ENCODE results near the gene QPRT. TPM values are rescaled to one million over a fixed set of nuclear protein-coding genes. Genes with fewer than 3 reads are reported as not detected.
A peak's percentile ranks its signal among the peaks of the same experiment; 100 is the strongest.

QPRT gene
- total RNA-seq, 1 donor from 2014 or later, result 49.6 TPM

DNA sequence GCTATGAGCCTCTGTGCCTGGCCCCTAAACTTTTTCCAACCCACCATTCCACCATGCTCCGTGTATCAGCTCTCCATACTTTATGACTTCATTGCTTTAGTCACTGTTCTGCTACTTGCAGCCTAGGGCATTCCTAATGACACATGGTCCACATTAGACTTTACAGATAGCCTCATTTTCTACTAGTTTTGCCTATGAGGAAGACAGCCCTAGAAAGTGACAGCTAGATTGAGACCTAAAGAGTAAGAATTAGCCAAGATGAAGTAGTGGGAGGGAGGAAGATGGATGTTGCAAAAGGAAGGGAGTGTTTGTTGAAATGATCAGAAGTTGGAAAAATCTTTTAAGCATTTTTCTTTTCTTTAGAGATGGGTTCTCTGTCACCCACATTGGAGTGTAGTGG is 55.8 kb downstream of the QPRT start:
- Histone ChIP-seq H3K27ac (no peak overlapping the region), H3K9ac (no peak overlapping the region), H4K20me1 (ENCODE audit: low read depth) (no peaks in the 10 kb centered on the region), H3K4me2 (no peak overlapping the region), H3K9me3 (ENCODE audit: low read depth) (no peaks in the 10 kb centered on the region), H2AFZ (replicated peaks) (no peak overlapping the region), H3K27me3 (no peaks in the 10 kb centered on the region), H3F3A (ENCODE audit: low read depth) (no peaks in the 10 kb centered on the region), H3K4me3 (no peak overlapping the region), H3K79me2 (ENCODE audit: low read depth) (no peaks in the 10 kb centered on the region), H3K36me3 (no peaks in the 10 kb centered on the region), H3K4me1 (no peaks in the 10 kb centered on the region)
- Mint-ChIP-seq H3K9me3 (no peaks in the 10 kb centered on the region), H3K27ac (peak overlapping the region; percentile 7), H3K36me3 (no peaks in the 10 kb centered on the region), H3K4me1 (peaks cover 3% of the 10 kb centered on the region), H3K4me3 (no peak overlapping the region), H3K27me3 (ENCODE audit: insufficient read depth, low read depth) (peaks cover 13% of the 10 kb centered on the region)
- no peak for DNase-seq (ENCODE audit: low spot score)
- TF ChIP-seq EZH2phosphoT487 (IDR thresholded peaks at IDR 0.05) (no peak), EZH2 (IDR thresholded peaks at IDR 0.05) (no peak), CTCF (IDR thresholded peaks at IDR 0.05) (no peak)

DNA sequence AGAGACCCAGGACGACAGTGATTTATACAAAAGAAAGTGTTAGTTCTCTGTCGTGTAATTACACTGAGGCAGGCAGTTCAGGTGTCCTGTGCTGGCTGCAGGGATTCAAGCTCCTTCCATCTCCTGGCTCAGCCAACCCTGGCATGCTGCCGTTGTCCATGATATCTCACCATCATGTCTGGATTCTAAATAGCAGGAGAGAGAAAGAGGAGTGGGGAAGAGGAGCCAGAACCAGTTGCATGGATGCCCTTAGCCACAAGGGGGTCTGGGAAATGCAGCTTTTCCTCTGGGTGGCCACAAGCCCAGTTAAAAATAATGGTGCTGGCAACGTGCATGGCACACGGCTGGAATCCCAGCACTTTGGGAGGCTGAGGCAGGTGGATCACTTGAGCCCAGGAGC is 57.1 kb downstream of the QPRT start:
- Mint-ChIP-seq H3K27me3 (ENCODE audit: insufficient read depth, low read depth) (peaks cover 14% of the 10 kb centered on the region), H3K36me3 (no peaks in the 10 kb centered on the region), H3K4me3 (no peak overlapping the region), H3K4me1 (peaks cover 3% of the 10 kb centered on the region), H3K9me3 (no peaks in the 10 kb centered on the region), H3K27ac (no peak overlapping the region)
- TF ChIP-seq CTCF (IDR thresholded peaks at IDR 0.05) (peak; percentile 28), EZH2phosphoT487 (IDR thresholded peaks at IDR 0.05) (no peak)
- Histone ChIP-seq H2AFZ (replicated peaks) (no peak overlapping the region), H3K4me2 (no peak overlapping the region), H3F3A (ENCODE audit: low read depth) (no peaks in the 10 kb centered on the region), H3K27me3 (no peaks in the 10 kb centered on the region), H3K9me3 (ENCODE audit: low read depth) (no peaks in the 10 kb centered on the region), H3K79me2 (ENCODE audit: low read depth) (no peaks in the 10 kb centered on the region), H3K36me3 (no peaks in the 10 kb centered on the region), H3K4me1 (no peaks in the 10 kb centered on the region), H3K27ac (no peak overlapping the region), H3K4me3 (no peak overlapping the region), H3K9ac (no peak overlapping the region), H4K20me1 (ENCODE audit: low read depth) (no peaks in the 10 kb centered on the region)
- DNase-seq (ENCODE audit: low spot score), result peak; percentile 17

DNA sequence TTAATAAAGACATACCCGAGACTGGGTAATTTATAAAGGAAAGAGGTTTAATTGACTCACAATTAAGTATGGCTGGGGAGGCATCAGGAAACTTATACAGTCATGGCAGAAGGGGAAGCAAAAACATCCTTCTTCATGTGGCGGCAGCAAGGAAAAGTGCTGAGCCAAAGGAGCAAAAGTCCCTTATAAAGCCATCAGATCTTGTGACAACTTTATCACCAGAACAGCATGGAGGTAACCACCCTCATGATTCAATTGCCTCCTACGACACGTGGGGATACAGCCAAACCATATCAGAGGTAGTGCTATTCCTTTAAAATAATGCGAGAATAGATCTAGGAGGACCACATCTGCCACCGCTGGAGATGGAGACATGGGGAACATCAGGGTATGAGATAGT is 57.8 kb downstream of the QPRT start:
- Mint-ChIP-seq H3K9me3 (no peaks in the 10 kb centered on the region), H3K4me1 (peaks cover 3% of the 10 kb centered on the region), H3K27ac (no peak overlapping the region), H3K4me3 (no peak overlapping the region), H3K36me3 (no peaks in the 10 kb centered on the region), H3K27me3 (ENCODE audit: insufficient read depth, low read depth) (peaks cover 14% of the 10 kb centered on the region)
- Histone ChIP-seq H3K4me3 (no peak overlapping the region), H3K4me2 (no peak overlapping the region), H3F3A (ENCODE audit: low read depth) (no peaks in the 10 kb centered on the region), H3K36me3 (no peaks in the 10 kb centered on the region), H3K4me1 (no peaks in the 10 kb centered on the region), H3K9ac (no peak overlapping the region), H2AFZ (replicated peaks) (no peak overlapping the region), H4K20me1 (ENCODE audit: low read depth) (no peaks in the 10 kb centered on the region), H3K27me3 (no peaks in the 10 kb centered on the region), H3K27ac (no peak overlapping the region), H3K79me2 (ENCODE audit: low read depth) (no peaks in the 10 kb centered on the region), H3K9me3 (ENCODE audit: low read depth) (no peaks in the 10 kb centered on the region)
- TF ChIP-seq CTCF (IDR thresholded peaks at IDR 0.05), result no peak
- no peak for TF ChIP-seq EZH2 (IDR thresholded peaks at IDR 0.05)
- no peak for TF ChIP-seq EZH2phosphoT487 (IDR thresholded peaks at IDR 0.05)
- DNase-seq (ENCODE audit: low spot score), result no peak

GRCh38 chr16:29737713-29738112 is 58.7 kb downstream of the QPRT start:
- no peaks in the 10 kb centered on the region for H3K9me3 Mint-ChIP-seq
- peaks cover 14% of the 10 kb centered on the region for H3K27me3 Mint-ChIP-seq (ENCODE audit: insufficient read depth, low read depth)

More at GRCh38 chr16:29737713-29738112, 58.7 kb downstream of the QPRT start:
- H2AFZ ChIP-seq (replicated peaks), result no peak overlapping the region
- H3K27ac Mint-ChIP-seq, result no peak overlapping the region
- H3K27ac ChIP-seq, result no peak overlapping the region
- no peaks in the 10 kb centered on the region for H4K20me1 ChIP-seq (ENCODE audit: low read depth)
- H3K4me2 ChIP-seq, result no peak overlapping the region
- H3K27me3 ChIP-seq, result no peaks in the 10 kb centered on the region
- no peak for TF ChIP-seq EZH2 (IDR thresholded peaks at IDR 0.05)
- TF ChIP-seq EZH2phosphoT487 (IDR thresholded peaks at IDR 0.05), result no peak
- TF ChIP-seq CTCF (IDR thresholded peaks at IDR 0.05), result no peak
- no peak for DNase-seq (ENCODE audit: low spot score)
- peaks cover 3% of the 10 kb centered on the region for H3K4me1 Mint-ChIP-seq
- H3K36me3 ChIP-seq, result no peaks in the 10 kb centered on the region
- no peaks in the 10 kb centered on the region for H3F3A ChIP-seq (ENCODE audit: low read depth)
- H3K79me2 ChIP-seq (ENCODE audit: low read depth), result no peaks in the 10 kb centered on the region
- H3K9me3 ChIP-seq (ENCODE audit: low read depth), result no peaks in the 10 kb centered on the region
- H3K4me1 ChIP-seq, result no peaks in the 10 kb centered on the region
- H3K4me3 ChIP-seq, result no peak overlapping the region
- H3K36me3 Mint-ChIP-seq, result no peaks in the 10 kb centered on the region
- H3K9ac ChIP-seq, result no peak overlapping the region
- no peak overlapping the region for H3K4me3 Mint-ChIP-seq
